WERI-Rb-1 (cell line): ENCODE results near the gene CBY3.

ENCODE experiments used
- DNase-seq: peaks from one replicate; pipeline ENCODE4 v3.0.0-alpha.2; 2020
- H3K27ac ChIP-seq: fragments of 250-450 bp; sonication (Bioruptor Pico); 2 replicates; pipeline ENCODE4 v1.5.1; 2020; ENCODE audit warnings: mild to moderate bottlenecking, moderate library complexity
- H3K27me3 ChIP-seq: fragments of 250-450 bp; sonication (Bioruptor Pico); 2 replicates; pipeline ENCODE4 v1.5.1; 2021; ENCODE audit warnings: mild to moderate bottlenecking, low read depth, moderate library complexity; ENCODE audit not compliant: insufficient read depth, severe bottlenecking
- H3K36me3 ChIP-seq: fragments of 250-450 bp; sonication (Bioruptor Pico); 2 replicates; pipeline ENCODE4 v1.5.1; 2020; ENCODE audit warnings: mild to moderate bottlenecking, moderate library complexity
- H3K4me3 ChIP-seq: 2 replicates; pipeline ENCODE4 v1.5.1; 2011; ENCODE audit warnings: low read depth, mild to moderate bottlenecking, control low read depth, low read length
- H3K9me3 ChIP-seq: fragments of 250-450 bp; sonication (Bioruptor Pico); 2 replicates; pipeline ENCODE4 v1.5.1; 2021; ENCODE audit warnings: mild to moderate bottlenecking, moderate library complexity; ENCODE audit not compliant: severe bottlenecking
- TF ChIP-seq, protein P1 (sequence below): IDR thresholded peaks from 2 replicates; pipeline ENCODE4 v1.5.1; 2011; ENCODE audit warnings: low read depth, mild to moderate bottlenecking, control low read depth, inconsistent platforms, low read length

The CBY3 gene

DNA sequence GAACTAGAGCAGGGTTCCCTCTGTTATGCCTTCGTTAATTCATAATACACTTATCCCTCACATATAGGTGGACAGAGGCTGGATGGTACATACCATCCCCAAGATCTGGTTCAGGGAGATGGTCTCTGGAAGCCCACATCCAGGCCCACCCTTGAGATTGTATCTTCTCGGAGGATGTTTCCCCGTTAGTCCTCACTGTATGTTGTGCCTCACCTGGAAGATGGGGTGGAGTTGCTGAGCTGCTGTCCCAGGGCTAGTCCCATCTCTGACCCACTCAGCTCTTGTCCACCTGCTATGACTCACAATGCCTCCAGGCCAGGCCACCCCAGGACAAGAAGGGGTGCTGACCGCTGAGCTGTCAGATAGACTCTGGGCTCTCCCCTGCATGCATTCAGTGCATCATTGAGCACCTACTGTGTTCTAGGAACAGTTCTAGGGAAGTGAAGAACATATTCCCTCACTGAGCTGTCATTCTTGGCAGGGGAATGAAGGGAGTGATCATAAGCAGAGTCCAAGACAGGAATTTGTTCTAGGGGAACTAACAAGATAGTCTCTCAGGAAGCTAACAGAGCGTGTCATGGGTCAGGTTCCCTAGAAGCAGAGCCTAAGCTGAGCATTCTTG, at the start of gene CBY3:
Gene CBY3 (minus strand): TSS at position 255 of the 622 bp plus-strand sequence. CDS start 116 bp downstream, at position 139.
- Histone ChIP-seq H3K36me3 (no peaks in the 10 kb centered on the region), H3K27me3 (no peaks in the 10 kb centered on the region), H3K27ac (no peak within 1 kb of the TSS), H3K9me3 (no peaks in the 10 kb centered on the region), H3K4me3 (no peak within 1 kb of the TSS)
- TF ChIP-seq, protein P1, sequence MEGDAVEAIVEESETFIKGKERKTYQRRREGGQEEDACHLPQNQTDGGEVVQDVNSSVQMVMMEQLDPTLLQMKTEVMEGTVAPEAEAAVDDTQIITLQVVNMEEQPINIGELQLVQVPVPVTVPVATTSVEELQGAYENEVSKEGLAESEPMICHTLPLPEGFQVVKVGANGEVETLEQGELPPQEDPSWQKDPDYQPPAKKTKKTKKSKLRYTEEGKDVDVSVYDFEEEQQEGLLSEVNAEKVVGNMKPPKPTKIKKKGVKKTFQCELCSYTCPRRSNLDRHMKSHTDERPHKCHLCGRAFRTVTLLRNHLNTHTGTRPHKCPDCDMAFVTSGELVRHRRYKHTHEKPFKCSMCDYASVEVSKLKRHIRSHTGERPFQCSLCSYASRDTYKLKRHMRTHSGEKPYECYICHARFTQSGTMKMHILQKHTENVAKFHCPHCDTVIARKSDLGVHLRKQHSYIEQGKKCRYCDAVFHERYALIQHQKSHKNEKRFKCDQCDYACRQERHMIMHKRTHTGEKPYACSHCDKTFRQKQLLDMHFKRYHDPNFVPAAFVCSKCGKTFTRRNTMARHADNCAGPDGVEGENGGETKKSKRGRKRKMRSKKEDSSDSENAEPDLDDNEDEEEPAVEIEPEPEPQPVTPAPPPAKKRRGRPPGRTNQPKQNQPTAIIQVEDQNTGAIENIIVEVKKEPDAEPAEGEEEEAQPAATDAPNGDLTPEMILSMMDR = no peak
- DNase-seq = no peak

DNA sequence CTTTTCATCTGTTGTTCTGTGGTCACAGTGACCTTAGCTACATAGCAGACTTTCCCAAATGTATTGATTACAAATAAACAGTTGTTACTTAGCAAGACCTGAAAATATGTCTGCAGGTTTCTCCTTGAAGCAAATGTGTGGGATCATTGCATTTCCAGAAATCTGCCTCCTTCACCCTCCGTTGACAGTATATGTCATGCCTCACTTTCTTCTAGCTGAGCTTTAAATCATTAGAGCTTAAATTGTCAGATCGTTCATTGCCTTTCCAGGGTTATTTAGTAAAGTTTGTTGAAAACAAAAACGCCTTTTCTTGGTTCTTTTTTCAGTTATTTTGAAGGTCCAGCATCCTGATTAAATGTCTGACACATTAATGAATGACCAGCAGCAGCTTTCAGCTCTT, 49.5 kb upstream of the CBY3 start:
- Histone ChIP-seq H3K36me3 (peaks cover 19% of the 10 kb centered on the region), H3K27ac (no peak overlapping the region), H3K4me3 (no peak overlapping the region), H3K27me3 (no peaks in the 10 kb centered on the region), H3K9me3 (no peaks in the 10 kb centered on the region)
- DNase-seq = no peak
- TF ChIP-seq, protein P1 = no peak

DNA sequence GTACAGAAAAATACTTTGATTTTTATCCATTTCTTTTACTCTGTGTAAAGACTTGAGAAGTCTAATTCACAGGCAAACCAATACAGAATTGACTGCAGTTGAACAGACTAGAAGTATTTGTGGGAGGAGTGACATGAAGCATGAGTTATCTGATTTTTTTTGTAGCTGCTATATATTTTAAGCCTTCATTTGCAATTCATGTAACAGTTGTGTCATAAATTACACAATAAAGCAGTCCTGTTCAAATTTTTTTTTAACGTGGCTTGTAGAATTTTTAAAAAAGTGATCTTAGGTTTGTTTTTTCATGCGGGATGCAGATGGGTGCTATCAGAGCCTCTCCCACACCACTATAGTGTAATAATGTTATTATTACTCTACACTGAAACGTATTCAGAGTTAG, 48.9 kb upstream of the CBY3 start:
- H3K27ac ChIP-seq = no peak overlapping the region

DNA sequence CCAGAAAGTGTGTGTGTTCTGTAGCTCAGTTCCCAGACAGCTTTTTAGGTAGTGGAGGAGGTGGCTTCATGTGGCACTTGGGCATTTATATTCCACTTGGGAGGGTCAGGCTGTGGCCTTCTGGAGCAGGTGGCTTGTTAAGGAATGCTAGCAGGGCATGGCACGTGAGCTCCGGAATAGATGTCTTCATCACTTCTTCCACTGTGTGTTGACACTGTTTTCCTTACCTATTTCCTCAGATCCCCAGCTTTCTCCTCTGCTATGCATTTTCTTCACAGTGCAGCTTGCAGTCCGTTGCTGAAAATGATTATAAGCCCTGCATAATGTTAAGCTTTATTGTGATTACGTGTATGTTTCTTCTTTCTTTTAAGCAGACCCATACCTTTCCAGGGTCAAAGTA, 48.5 kb upstream of the CBY3 start:
- Histone ChIP-seq H3K9me3 (no peaks in the 10 kb centered on the region), H3K27ac (no peak overlapping the region), H3K36me3 (peaks cover 26% of the 10 kb centered on the region), H3K27me3 (no peaks in the 10 kb centered on the region), H3K4me3 (no peak overlapping the region)
- TF ChIP-seq, protein P1 = no peak
- no peak for DNase-seq

More for the DNA sequence above, 48.9 kb upstream of the CBY3 start:
- Histone ChIP-seq H3K36me3 (peaks cover 23% of the 10 kb centered on the region), H3K4me3 (no peak overlapping the region), H3K27me3 (no peaks in the 10 kb centered on the region), H3K9me3 (no peaks in the 10 kb centered on the region)
- TF ChIP-seq, protein P1 = no peak
- DNase-seq = no peak

DNA sequence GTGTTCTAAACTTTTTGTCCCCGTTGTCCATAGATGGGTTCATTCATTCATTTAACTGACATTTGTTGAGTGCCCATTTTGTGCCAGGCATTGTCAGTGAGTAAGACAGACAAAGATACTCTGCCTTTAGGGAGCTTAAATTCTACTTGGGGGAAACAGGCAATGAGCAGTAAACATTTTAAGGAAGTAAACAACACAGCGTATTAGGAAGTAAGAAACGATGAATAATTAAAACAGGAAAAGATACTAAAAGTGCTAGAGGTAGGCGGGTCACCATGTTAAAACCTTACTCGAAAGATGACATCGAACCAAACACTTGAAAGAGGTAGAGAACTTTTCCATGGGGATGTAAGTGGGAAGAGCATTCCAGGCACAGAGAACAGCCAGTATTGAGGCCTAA, 46.3 kb upstream of the CBY3 start:
- Histone ChIP-seq H3K36me3 (peaks cover 36% of the 10 kb centered on the region), H3K9me3 (no peaks in the 10 kb centered on the region), H3K27ac (no peak overlapping the region), H3K4me3 (no peak overlapping the region), H3K27me3 (no peaks in the 10 kb centered on the region)
- no peak for DNase-seq
- TF ChIP-seq, protein P1 = no peak

DNA sequence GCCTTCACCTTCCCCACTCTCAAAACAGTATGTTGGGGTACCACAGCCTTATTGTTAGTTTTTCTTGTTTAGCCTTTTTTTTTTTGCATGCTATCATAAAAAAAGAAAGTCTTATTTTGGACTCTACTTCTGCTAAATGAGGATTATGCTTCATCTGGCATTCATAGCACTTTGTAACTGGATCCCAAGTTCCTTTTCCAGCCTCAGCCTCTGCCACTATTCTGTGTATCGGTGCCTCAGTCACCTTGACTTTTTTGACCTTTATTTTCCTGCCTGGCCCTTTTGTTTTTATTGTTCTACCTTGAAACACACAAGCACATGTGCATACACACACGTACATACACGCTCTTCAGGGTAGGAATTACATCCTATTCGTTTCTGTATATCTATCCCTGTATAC, 43.3 kb upstream of the CBY3 start:
- no peak overlapping the region for H3K4me3 ChIP-seq
- peaks cover 56% of the 10 kb centered on the region for H3K36me3 ChIP-seq
- no peak overlapping the region for H3K27ac ChIP-seq
- H3K27me3 ChIP-seq = no peaks in the 10 kb centered on the region
- no peak for DNase-seq
- TF ChIP-seq, protein P1 = no peak
- no peaks in the 10 kb centered on the region for H3K9me3 ChIP-seq
